HG02642 (cell line): ENCODE data around the gene EPHA2.

Source experiments
- ATAC-seq: cut with Tn5 transposase; IDR thresholded peaks from one replicate; pipeline ENCODE4 v1.9.1; 2021; ENCODE audit warnings: mild to moderate bottlenecking; ENCODE audit not compliant: unreplicated experiment, poor library complexity

EPHA2 gene

GRCh38 chr1:16151995-16152384 lies 3.9 kb downstream of the EPHA2 start:
- no peak for ATAC-seq

GRCh38 chr1:16151196-16151994 lies 4.5 kb downstream of the EPHA2 start:
- no peak for ATAC-seq

DNA sequence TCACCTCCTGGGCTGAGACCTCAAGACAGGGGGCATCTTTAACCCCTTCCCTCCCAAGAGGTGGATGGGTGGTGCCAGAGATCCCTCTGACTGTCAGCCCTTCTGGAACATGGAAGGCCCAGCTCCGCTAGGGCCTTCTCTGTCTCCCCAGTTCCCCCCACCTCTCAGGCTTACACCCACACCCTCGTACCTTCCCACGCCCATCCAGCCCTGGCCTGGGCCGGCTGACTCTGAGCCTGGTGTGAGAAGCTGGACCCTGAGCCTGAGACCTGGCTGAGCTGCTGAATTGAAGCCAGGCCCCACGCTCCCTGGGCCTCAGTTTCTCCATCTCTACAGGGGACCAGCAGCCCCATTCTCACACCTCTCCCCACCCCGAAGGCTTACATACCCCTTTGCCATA lies 5.4 kb downstream of the EPHA2 start:
- no peak for ATAC-seq

DNA sequence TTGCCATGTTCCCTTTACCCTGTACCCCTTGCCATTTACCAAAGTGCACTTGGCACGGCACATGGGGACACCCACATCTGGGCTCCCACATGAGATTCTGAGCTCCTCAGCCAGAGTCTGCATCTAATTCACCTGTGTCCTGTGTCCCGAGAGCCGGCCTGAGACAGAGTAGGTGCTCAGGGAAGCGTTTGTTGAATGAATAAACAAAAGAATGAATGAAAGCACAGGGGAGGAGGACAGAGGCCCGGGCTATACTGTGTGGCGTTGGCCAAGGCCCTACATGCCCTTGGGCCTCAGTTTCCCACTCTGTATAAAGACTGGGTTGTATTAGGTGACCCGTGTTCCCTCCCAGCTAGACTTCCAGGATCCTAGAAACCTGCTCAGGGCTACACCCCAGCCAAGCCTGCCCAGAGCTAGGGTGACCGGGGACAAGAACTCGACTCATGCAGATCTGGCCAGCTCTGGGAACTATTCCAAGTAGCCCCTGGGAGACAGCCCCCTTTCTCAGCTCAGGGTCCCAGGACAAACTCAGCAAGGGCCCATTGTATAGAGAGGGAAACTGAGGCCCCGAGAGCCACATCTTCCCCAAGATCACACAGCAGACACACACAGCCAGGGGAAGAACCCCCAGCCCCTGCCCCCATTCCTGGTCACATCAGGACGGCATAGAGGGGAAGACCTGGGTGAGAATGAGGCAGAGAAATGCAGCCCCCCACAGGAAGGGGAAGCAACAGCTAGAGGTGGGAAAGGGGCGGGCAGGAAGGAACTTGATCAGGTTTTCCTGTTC lies 6.0 kb downstream of the EPHA2 start:
- ATAC-seq, result no peak

DNA sequence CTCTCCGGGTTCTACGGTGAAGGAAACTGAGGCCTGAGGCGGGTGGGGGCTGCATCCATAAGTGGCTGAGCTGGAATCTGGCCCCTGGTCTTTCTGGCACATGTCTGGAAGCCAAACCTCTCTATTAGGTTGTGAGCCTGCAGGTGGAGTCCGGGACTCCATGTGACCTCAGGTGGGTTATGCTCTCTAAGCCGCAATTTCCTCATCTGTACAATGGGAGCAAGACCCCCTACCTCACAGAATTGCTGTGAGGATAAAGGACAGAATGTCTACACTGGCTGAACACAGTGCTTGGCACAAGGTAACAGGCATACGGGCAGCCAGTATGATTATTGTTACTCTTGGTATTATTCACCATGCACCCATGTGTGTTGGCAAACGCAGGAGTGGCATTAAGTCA lies 6.7 kb downstream of the EPHA2 start:
- no peak for ATAC-seq

DNA sequence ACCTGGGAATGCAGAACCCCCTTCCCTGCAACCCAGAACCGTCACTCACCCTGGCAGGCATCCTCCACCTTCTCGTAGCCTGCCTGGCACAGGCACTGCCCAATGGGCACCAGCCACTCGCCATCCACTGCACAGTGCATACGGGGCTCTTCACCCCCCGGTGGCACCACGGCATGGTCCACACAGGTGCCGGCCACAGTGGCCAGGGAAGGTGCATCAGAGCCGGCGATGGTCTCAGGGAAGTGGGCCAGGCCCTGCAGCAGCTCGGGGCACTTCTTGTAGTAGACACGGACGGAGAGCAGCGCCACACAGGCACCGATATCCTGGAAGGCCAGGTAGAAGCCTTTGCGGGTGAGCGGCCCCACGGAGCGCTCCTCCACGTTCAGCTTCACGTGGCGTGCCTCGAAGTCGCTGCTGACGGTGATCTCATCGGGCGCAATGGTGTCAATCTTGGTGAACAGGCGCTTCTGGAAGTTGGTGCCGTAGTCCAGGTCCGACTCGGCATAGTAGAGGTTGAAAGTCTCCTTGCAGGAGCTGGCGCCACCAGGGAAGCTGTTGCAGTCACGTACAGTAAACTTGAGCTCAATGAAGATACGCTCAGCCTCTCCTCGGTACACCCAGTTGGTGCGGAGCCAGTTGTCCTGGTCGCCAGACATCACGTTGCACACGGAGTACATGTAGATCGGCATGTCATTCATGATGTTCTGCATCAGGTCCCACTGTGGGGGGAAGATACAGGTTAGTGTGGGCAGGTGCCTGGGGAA lies 7.4 kb downstream of the EPHA2 start:
- ATAC-seq, result no peak

- no peak for ATAC-seq
Measured at GRCh38 chr1:16147156-16147926, 8.5 kb downstream of the EPHA2 start.

GRCh38 chr1:16146279-16147155 lies 9.4 kb downstream of the EPHA2 start:
- ATAC-seq, result no peak

- no peak for ATAC-seq
Measured at GRCh38 chr1:16145662-16146278, 10.1 kb downstream of the EPHA2 start.

GRCh38 chr1:16145030-16145661 lies 10.7 kb downstream of the EPHA2 start:
- no peak for ATAC-seq

GRCh38 chr1:16144325-16145029 lies 11.4 kb downstream of the EPHA2 start:
- ATAC-seq, result no peak

- no peak for ATAC-seq
Measured at GRCh38 chr1:16143566-16144324, 12.1 kb downstream of the EPHA2 start.

DNA sequence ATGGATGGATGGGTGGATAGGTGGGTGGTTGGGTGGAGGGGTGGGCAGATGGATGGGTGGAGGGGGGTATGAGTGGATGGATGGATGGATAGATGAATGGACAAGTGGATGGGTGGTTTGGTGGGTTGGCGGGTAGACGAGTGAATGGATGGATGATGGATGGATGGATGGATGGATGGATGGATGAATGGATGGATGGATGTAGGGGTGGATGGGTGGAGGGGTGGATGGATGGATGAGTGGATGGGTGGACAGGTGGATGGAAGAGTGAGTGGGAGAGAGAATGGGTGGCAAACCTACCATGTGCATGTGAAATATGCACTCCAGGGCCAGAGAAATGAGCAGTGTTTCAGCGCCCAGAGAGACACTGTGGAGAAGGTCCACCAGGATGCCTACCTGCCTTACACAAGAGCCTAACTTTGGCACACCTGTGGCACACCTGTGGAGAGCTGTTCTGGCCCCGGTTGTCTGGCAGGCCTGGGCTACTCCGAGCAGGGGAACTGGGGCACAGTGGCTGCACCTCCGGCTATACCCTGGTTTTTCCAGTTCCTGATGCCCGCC lies 12.8 kb downstream of the EPHA2 start:
- no peak for ATAC-seq

- ATAC-seq, result no peak
Measured at GRCh38 chr1:16142383-16142995, 13.4 kb downstream of the EPHA2 start.

DNA sequence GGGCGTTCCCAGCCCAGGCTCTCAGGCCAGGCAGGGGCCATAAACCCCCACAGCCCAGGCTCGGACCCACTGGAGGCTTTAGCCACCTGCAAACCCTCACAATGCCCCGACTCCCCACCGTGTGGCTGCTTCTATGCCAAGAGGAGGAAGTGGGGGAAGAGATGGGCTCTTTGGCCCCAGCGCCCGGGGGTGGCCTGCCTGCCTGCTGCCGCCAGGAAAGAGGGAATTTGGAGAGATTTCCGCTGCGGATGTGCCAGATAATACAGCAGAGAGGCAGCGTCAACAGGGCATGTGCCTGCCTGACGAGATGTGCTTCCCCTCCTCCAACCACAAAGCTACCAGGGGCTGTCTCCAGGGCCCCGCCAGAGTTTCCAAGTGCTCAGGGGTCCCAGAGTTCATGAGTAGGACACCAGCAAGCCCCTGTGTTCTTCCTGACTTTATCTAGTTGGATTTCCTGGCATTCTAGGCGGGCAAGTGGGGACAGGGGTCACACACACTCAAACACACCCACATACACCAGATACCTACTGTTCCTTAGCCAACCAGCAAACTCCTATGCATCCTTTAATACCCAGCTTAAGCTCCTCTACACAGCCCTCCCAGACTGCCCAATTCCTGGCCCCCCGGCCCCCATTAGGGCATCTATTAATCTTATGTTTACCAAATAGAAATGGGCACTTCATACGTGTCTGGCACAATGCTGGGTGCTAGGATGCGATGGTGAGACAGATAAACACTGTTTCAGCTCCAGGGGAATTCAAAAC lies 14.1 kb downstream of the EPHA2 start:
- no peak for ATAC-seq
